MM.1S (cell line): ENCODE results near the gene TMEM30B.

Experiments
- DNase-seq: peaks from one replicate; pipeline ENCODE4 v3.0.0-alpha.2; 2015
- H2AFZ ChIP-seq: fragments of 300-600 bp; sonication (generic); 2 replicates; pipeline ENCODE4 v1.6.0; 2016; ENCODE audit warnings: antibody characterized with exemption, low read length
- H3F3A ChIP-seq: fragments of 300-600 bp; sonication (generic); 2 replicates; pipeline ENCODE4 v1.6.1; 2016; ENCODE audit warnings: mild to moderate bottlenecking, antibody characterized with exemption, low read length, moderate library complexity, mixed read lengths; ENCODE audit not compliant: insufficient read depth
- H3K27ac ChIP-seq: fragments of 300-600 bp; sonication (generic); 2 replicates; pipeline ENCODE4 v1.5.1; 2016; ENCODE audit warnings: mild to moderate bottlenecking, low read length
- H3K27me3 ChIP-seq: fragments of 300-600 bp; sonication (generic); replicated peaks from 2 replicates; pipeline ENCODE4 v1.6.0; 2016; ENCODE audit warnings: low read length; ENCODE audit not compliant: insufficient read depth
- H3K36me3 ChIP-seq: fragments of 300-600 bp; sonication (generic); replicated peaks from 2 replicates; pipeline ENCODE4 v1.6.1; 2016; ENCODE audit warnings: mild to moderate bottlenecking, low read length, mixed read lengths; ENCODE audit not compliant: insufficient read depth
- H3K4me1 ChIP-seq: fragments of 300-600 bp; sonication (generic); 2 replicates; pipeline ENCODE4 v1.6.1; 2016; ENCODE audit warnings: low read length, mixed read lengths
- H3K4me2 ChIP-seq: fragments of 300-600 bp; sonication (generic); 2 replicates; pipeline ENCODE4 v1.6.0; 2016; ENCODE audit warnings: low read depth, low read length
- H3K4me3 ChIP-seq: fragments of 300-600 bp; sonication (generic); 2 replicates; pipeline ENCODE4 v1.5.1; 2016; ENCODE audit warnings: low read length, mixed read lengths
- H3K79me2 ChIP-seq: fragments of 300-600 bp; sonication (generic); 2 replicates; pipeline ENCODE4 v1.6.1; 2016; ENCODE audit warnings: mixed run types, low read length, mixed read lengths
- H3K9ac ChIP-seq: fragments of 300-600 bp; sonication (generic); 2 replicates; pipeline ENCODE4 v1.6.1; 2016; ENCODE audit warnings: low read length, mixed read lengths
- H3K9me2 ChIP-seq: fragments of 300-600 bp; sonication (generic); replicated peaks from 2 replicates; pipeline ENCODE4 v1.6.1; 2016; ENCODE audit warnings: mild to moderate bottlenecking, low read length, mixed read lengths; ENCODE audit not compliant: insufficient read depth
- H3K9me3 ChIP-seq: fragments of 300-600 bp; sonication (generic); replicated peaks from 2 replicates; pipeline ENCODE4 v1.6.1; 2016; ENCODE audit warnings: mild to moderate bottlenecking, low read length, mixed read lengths; ENCODE audit not compliant: insufficient read depth
- H4K20me1 ChIP-seq: fragments of 300-600 bp; sonication (generic); 2 replicates; pipeline ENCODE4 v1.6.1; 2016; ENCODE audit warnings: mild to moderate bottlenecking, low read length, moderate library complexity, mixed read lengths; ENCODE audit not compliant: insufficient read depth
- CTCF ChIP-seq: fragments of 300-600 bp; sonication (generic); IDR thresholded peaks from 2 replicates; pipeline ENCODE4 v1.5.1; 2016; ENCODE audit warnings: antibody characterized with exemption, low read length, mixed read lengths
- EZH2 ChIP-seq: fragments of 300-600 bp; sonication (generic); optimal IDR thresholded peaks from 2 replicates; pipeline ENCODE3; 2017; ENCODE audit warnings: low read depth, mild to moderate bottlenecking, antibody characterized with exemption, low read length, mixed read lengths
- EZH2phosphoT487 ChIP-seq: fragments of 300-600 bp; sonication (generic); IDR thresholded peaks from 2 replicates; pipeline ENCODE4 v1.6.1; 2018; ENCODE audit warnings: antibody characterized with exemption, low read length

The TMEM30B gene

GRCh38 chr14:61279082-61279481 lies 2.1 kb downstream of the TMEM30B start:
- no peaks in the 10 kb centered on the region for H3K79me2 ChIP-seq
- H3K27ac ChIP-seq, result no peak overlapping the region
- no peak overlapping the region for H3K4me2 ChIP-seq
- H3F3A ChIP-seq, result no peaks in the 10 kb centered on the region
- no peak overlapping the region for H2AFZ ChIP-seq
- no peaks in the 10 kb centered on the region for H4K20me1 ChIP-seq
- DNase-seq, result no peak
- no peak for TF ChIP-seq EZH2phosphoT487
- no peak for TF ChIP-seq EZH2
- TF ChIP-seq CTCF, result no peak
- H3K9ac ChIP-seq, result no peak overlapping the region
- H3K36me3 ChIP-seq, result no peaks in the 10 kb centered on the region
- H3K9me3 ChIP-seq, result no peaks in the 10 kb centered on the region
- H3K4me3 ChIP-seq, result no peak overlapping the region
- no peaks in the 10 kb centered on the region for H3K9me2 ChIP-seq
- no peaks in the 10 kb centered on the region for H3K27me3 ChIP-seq
- H3K4me1 ChIP-seq, result no peaks in the 10 kb centered on the region

GRCh38 chr14:61277784-61278183 lies 3.4 kb downstream of the TMEM30B start:
- Histone ChIP-seq H3K27me3 (no peaks in the 10 kb centered on the region), H3K27ac (no peak overlapping the region), H3K9me3 (no peaks in the 10 kb centered on the region), H3K79me2 (no peaks in the 10 kb centered on the region), H3K9ac (no peak overlapping the region), H2AFZ (no peak overlapping the region), H3K4me1 (no peaks in the 10 kb centered on the region), H4K20me1 (no peaks in the 10 kb centered on the region), H3K4me2 (no peak overlapping the region), H3K36me3 (no peaks in the 10 kb centered on the region), H3K9me2 (no peaks in the 10 kb centered on the region), H3K4me3 (no peak overlapping the region), H3F3A (no peaks in the 10 kb centered on the region)
- no peak for DNase-seq
- TF ChIP-seq EZH2phosphoT487 (no peak), CTCF (no peak), EZH2 (no peak)

DNA sequence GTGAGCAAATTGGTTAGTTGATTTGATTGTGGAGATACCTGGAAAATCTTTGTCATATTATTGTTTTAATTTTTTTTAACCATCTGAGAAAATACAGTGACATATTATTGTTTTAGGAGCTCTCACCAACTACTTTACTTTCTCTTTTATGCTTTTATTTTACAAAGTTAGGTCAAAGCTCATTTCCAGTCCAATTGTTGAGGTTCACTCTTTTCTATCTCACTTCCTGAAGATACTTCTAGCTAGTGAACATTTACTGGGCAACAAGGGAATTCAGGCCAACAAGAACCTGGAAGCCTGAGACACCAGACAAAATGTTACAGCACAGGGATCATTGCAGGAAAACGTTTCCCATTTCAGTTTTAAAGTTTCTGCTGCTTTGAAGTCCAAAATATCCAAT lies 3.9 kb downstream of the TMEM30B start:
- H3K79me2 ChIP-seq, result no peaks in the 10 kb centered on the region
- H2AFZ ChIP-seq, result no peak overlapping the region
- H3K4me3 ChIP-seq, result no peak overlapping the region
- no peak overlapping the region for H3K4me2 ChIP-seq
- TF ChIP-seq CTCF (no peak), EZH2phosphoT487 (no peak), EZH2 (no peak)
- H3K36me3 ChIP-seq, result no peaks in the 10 kb centered on the region
- no peaks in the 10 kb centered on the region for H3K27me3 ChIP-seq
- no peaks in the 10 kb centered on the region for H4K20me1 ChIP-seq
- DNase-seq, result no peak
- no peak overlapping the region for H3K9ac ChIP-seq
- H3K27ac ChIP-seq, result no peak overlapping the region
- H3K9me3 ChIP-seq, result no peaks in the 10 kb centered on the region
- H3K9me2 ChIP-seq, result no peaks in the 10 kb centered on the region
- H3F3A ChIP-seq, result no peaks in the 10 kb centered on the region
- no peaks in the 10 kb centered on the region for H3K4me1 ChIP-seq
